HEK293T (cell line): Measurements from ENCODE around the gene GNAQ.

ENCODE experiments used
- CTCF ChIA-PET: fragments of 350-600 bp; formaldehyde crosslinking; extraction: SDS; loops from one replicate; lab custom pipeline; 2021; ENCODE audit warnings: antibody characterized with exemption, inconsistent platforms; lab: Yijun Ruan, JAX
- POLR2A ChIA-PET: fragments of 350-600 bp; formaldehyde crosslinking; extraction: SDS; loops from one replicate; lab custom pipeline; 2020; ENCODE audit warnings: antibody characterized with exemption, inconsistent platforms; lab: Yijun Ruan, JAX
- DNase-seq: peaks from one replicate; pipeline ENCODE4 v3.0.0; 2012; ENCODE audit warnings: mixed read lengths; ENCODE audit errors: extremely low spot score
- ARNT ChIP-seq: fragments of 450-650 bp; IDR thresholded peaks from 2 replicates; pipeline ENCODE4 v1.6.1; 2017; ENCODE audit warnings: mild to moderate bottlenecking
- BHLHE40 ChIP-seq: fragments of 450-650 bp; IDR thresholded peaks from 2 replicates; pipeline ENCODE4 v1.6.1; 2016; ENCODE audit warnings: mild to moderate bottlenecking, moderate library complexity, borderline replicate concordance
- CTBP1 ChIP-seq: fragments of 450-650 bp; IDR thresholded peaks from 2 replicates; pipeline ENCODE4 v1.6.1; 2016; ENCODE audit warnings: borderline replicate concordance
- ELF4 ChIP-seq: fragments of 450-650 bp; IDR thresholded peaks from 2 replicates; pipeline ENCODE4 v1.6.1; 2017; ENCODE audit warnings: antibody characterized with exemption
- FOXA1 ChIP-seq: fragments of 450-650 bp; IDR thresholded peaks from 2 replicates; pipeline ENCODE4 v1.6.1; 2016; ENCODE audit warnings: mild to moderate bottlenecking
- FOXK2 ChIP-seq: fragments of 450-650 bp; IDR thresholded peaks from 2 replicates; pipeline ENCODE4 v1.6.1; 2016; ENCODE audit warnings: mild to moderate bottlenecking
- FOXM1 ChIP-seq: fragments of 450-650 bp; IDR thresholded peaks from 2 replicates; pipeline ENCODE4 v1.6.1; 2017; ENCODE audit warnings: mild to moderate bottlenecking, borderline replicate concordance
- HDGF ChIP-seq: fragments of 450-650 bp; IDR thresholded peaks from 2 replicates; pipeline ENCODE4 v1.6.1; 2017; ENCODE audit warnings: antibody characterized with exemption, borderline replicate concordance
- L3MBTL2 ChIP-seq: fragments of 450-650 bp; conservative IDR thresholded peaks from 2 replicates; pipeline ENCODE4 v1.6.1; 2016; ENCODE audit warnings: mild to moderate bottlenecking
- LEF1 ChIP-seq: fragments of 450-650 bp; IDR thresholded peaks from 2 replicates; pipeline ENCODE4 v1.6.1; 2017; ENCODE audit warnings: mild to moderate bottlenecking, borderline replicate concordance
- NFRKB ChIP-seq: fragments of 450-650 bp; IDR thresholded peaks from 2 replicates; pipeline ENCODE4 v1.6.1; 2016; ENCODE audit warnings: mild to moderate bottlenecking, moderate library complexity
- PKNOX1 ChIP-seq: fragments of 450-650 bp; IDR thresholded peaks from 2 replicates; pipeline ENCODE4 v1.6.1; 2016
- SP1 ChIP-seq: fragments of 450-650 bp; IDR thresholded peaks from 2 replicates; pipeline ENCODE4 v1.6.1; 2017
- SUZ12 ChIP-seq: fragments of 450-650 bp; IDR thresholded peaks from 2 replicates; pipeline ENCODE4 v1.6.1; 2016; ENCODE audit warnings: mild to moderate bottlenecking
- TARDBP ChIP-seq: fragments of 450-650 bp; IDR thresholded peaks from 2 replicates; pipeline ENCODE4 v1.6.1; 2016
- ZNF384 ChIP-seq: fragments of 450-650 bp; IDR thresholded peaks from 2 replicates; pipeline ENCODE4 v1.6.1; 2016

Gene GNAQ

GRCh38 chr9:77911928-77912327 lies 119.7 kb downstream of the GNAQ start:
- no peak for TF ChIP-seq LEF1
- TF ChIP-seq FOXM1, result no peak
- TF ChIP-seq L3MBTL2, result no peak
- no peak for TF ChIP-seq SP1
- ChIA-PET CTCF (no interaction called here), POLR2A (no interaction called here)
- DNase-seq, result no peak

- no peak for TF ChIP-seq CTBP1
- TF ChIP-seq ELF4, result no peak
- no peak for TF ChIP-seq LEF1
- no peak for TF ChIP-seq FOXK2
- no peak for TF ChIP-seq ZNF384
- no peak for TF ChIP-seq FOXM1
- no peak for TF ChIP-seq PKNOX1
- TF ChIP-seq BHLHE40, result no peak
- TF ChIP-seq SUZ12, result no peak
- TF ChIP-seq HDGF, result no peak
- no peak for TF ChIP-seq ARNT
- no peak for TF ChIP-seq L3MBTL2
- no peak for TF ChIP-seq FOXA1
- TF ChIP-seq SP1, result no peak
- TF ChIP-seq TARDBP, result no peak
- TF ChIP-seq NFRKB, result no peak
- ChIA-PET POLR2A (no interaction called here), CTCF (interaction anchor here (0.6 kb wide), 1 partner anchor 10 kb away, joined by 8 read pairs; no protein-coding TSS in a partner anchor)
- DNase-seq, result no peak
These were observed 121.4 kb downstream of the GNAQ start for GRCh38 chr9:77910194-77910621.

GRCh38 chr9:77909306-77909705 lies 122.3 kb downstream of the GNAQ start:
- ChIA-PET POLR2A (no interaction called here), CTCF (no interaction called here)
- no peak for DNase-seq
- TF ChIP-seq CTBP1 (no peak), FOXA1 (no peak), ELF4 (no peak), TARDBP (no peak), FOXK2 (no peak), PKNOX1 (no peak)

GRCh38 chr9:77908293-77908692 lies 123.3 kb downstream of the GNAQ start:
- TF ChIP-seq NFRKB (no peak), LEF1 (no peak), SUZ12 (no peak), HDGF (no peak), PKNOX1 (no peak)
- ChIA-PET CTCF (no interaction called here), POLR2A (no interaction called here)
- no peak for DNase-seq

- ChIA-PET CTCF (no interaction called here), POLR2A (no interaction called here)
- no peak for TF ChIP-seq ELF4
- TF ChIP-seq FOXA1, result no peak
- TF ChIP-seq ZNF384, result no peak
- TF ChIP-seq SP1, result no peak
- no peak for TF ChIP-seq L3MBTL2
- TF ChIP-seq SUZ12, result no peak
- no peak for TF ChIP-seq BHLHE40
- no peak for TF ChIP-seq HDGF
- TF ChIP-seq ARNT, result no peak
- no peak for TF ChIP-seq FOXK2
- TF ChIP-seq FOXM1, result no peak
- no peak for TF ChIP-seq PKNOX1
- TF ChIP-seq NFRKB, result no peak
- DNase-seq, result no peak
These were observed 124.0 kb downstream of the GNAQ start for GRCh38 chr9:77907585-77907984.

- ChIA-PET POLR2A (no interaction called here), CTCF (no interaction called here)
- no peak for DNase-seq
- TF ChIP-seq ELF4 (no peak), L3MBTL2 (no peak), LEF1 (no peak), NFRKB (no peak)
These were observed 124.6 kb downstream of the GNAQ start for GRCh38 chr9:77906991-77907390.

GRCh38 chr9:77903666-77904285 lies 127.8 kb downstream of the GNAQ start:
- ChIA-PET POLR2A (no interaction called here), CTCF (no interaction called here)
- DNase-seq, result no peak
- TF ChIP-seq NFRKB, result no peak
- no peak for TF ChIP-seq HDGF
- TF ChIP-seq PKNOX1, result no peak
- no peak for TF ChIP-seq SUZ12
- no peak for TF ChIP-seq ZNF384
- no peak for TF ChIP-seq CTBP1
- no peak for TF ChIP-seq FOXM1
- no peak for TF ChIP-seq FOXA1
- TF ChIP-seq L3MBTL2, result no peak
- TF ChIP-seq LEF1, result no peak
- TF ChIP-seq SP1, result no peak
- no peak for TF ChIP-seq ARNT
- TF ChIP-seq BHLHE40, result no peak
- no peak for TF ChIP-seq TARDBP
